Transverse colon (tissue), 4 donors: ENCODE data around the gene MYZAP. TPM values are rescaled to one million over a fixed set of nuclear protein-coding genes. Genes with fewer than 3 reads are reported as not detected.

Experiments
- DNase-seq: peaks from one replicate; pipeline ENCODE4 v3.0.0-alpha.2; 2019
- H3K27ac ChIP-seq, 4 donors: fragments of 200-600 bp; sonication (generic); 2 replicates each; pipeline ENCODE4 v1.5.1; 2016 to 2018; ENCODE audit warnings: inconsistent platforms in 4 of 4
- H3K27me3 ChIP-seq: fragments of 200-600 bp; sonication (generic); 2 replicates; pipeline ENCODE4 v1.5.1; 2017; ENCODE audit warnings: inconsistent platforms
- H3K36me3 ChIP-seq, 4 donors: fragments of 200-600 bp; sonication (generic); 2 replicates each; pipeline ENCODE4 v1.5.1; 2017 to 2019; ENCODE audit warnings: inconsistent platforms in 4 of 4
- H3K4me1 ChIP-seq, 4 donors: fragments of 200-600 bp; sonication (generic); 2 replicates each; pipeline ENCODE4 v1.5.1; 2017 to 2020; ENCODE audit warnings: inconsistent platforms in 4 of 4
- H3K4me3 ChIP-seq, 4 donors: fragments of 200-600 bp; sonication (generic); 1 replicate in 1 of 4; 2 replicates in 3 of 4; pipeline versions ENCODE4 v1.5.1 to v1.6.1; 2017 to 2019; ENCODE audit warnings: inconsistent platforms in 4 of 4
- H3K9me3 ChIP-seq, 2 donors: fragments of 200-600 bp; sonication (generic); 2 replicates each; pipeline ENCODE4 v1.5.1; 2017 to 2019; ENCODE audit warnings: inconsistent platforms in 2 of 2
- CTCF ChIP-seq, 5 experiments: fragments of 200-600 bp in 3 of 5; fragments of 450-650 bp in 2 of 5; sonication (generic) in 3 of 5; IDR thresholded peaks; 1 replicate in 2 of 5; 2 replicates in 3 of 5; pipeline ENCODE4 v1.5.1; 2016 to 2017; ENCODE audit warnings: antibody characterized with exemption in 5 of 5, inconsistent platforms in 3 of 5, mild to moderate bottlenecking in 2 of 5, moderate library complexity in 1 of 5
- EP300 ChIP-seq: sonication (generic); formaldehyde crosslinking; IDR thresholded peaks from one replicate; pipeline ENCODE4 v1.6.1; 2017; ENCODE audit warnings: antibody characterized with exemption, low read depth
- POLR2A ChIP-seq: fragments of 450-650 bp; IDR thresholded peaks from one replicate; pipeline ENCODE4 v1.6.1; 2016; ENCODE audit warnings: antibody characterized with exemption, mild to moderate bottlenecking, moderate library complexity
- POLR2AphosphoS5 ChIP-seq, 3 donors: sonication (generic); formaldehyde crosslinking; IDR thresholded peaks; one replicate each; pipeline ENCODE4 v1.6.1; 2016; ENCODE audit warnings: antibody characterized with exemption in 3 of 3
- WGBS, 2 donors: methylation state at CpG; one replicate each; pipeline ENCODE4 v1.1.5; 2018; ENCODE audit warnings: low coverage in 1 of 2; 5-methylcytosine and 5-hydroxymethylcytosine counted together
- in situ Hi-C, 4 donors: fragments of 200-750 bp; cut with MboI; loops; one replicate each; pipeline versions ENCODE4 v1.15.0 to v1.15.1; 2017; ENCODE audit warnings: low sequenced_read_pairs in 3 of 4, low pct_ligation_motif_present in 1 of 4, low pct_unique_long_range_greater_than_20kb in 1 of 4
- intact Hi-C: fragments of 100-400 bp; cut with DNase I; formaldehyde crosslinking; loops from one replicate; pipeline ENCODE4 v1.15.1; 2023; ENCODE audit warnings: low total_unique reads
- total RNA-seq, 4 donors: library from RNA; depleted of rRNA; stranded (reverse); fragments of >200 nt; gene quantifications; one replicate each; pipeline ENCODE4 v1.1.0, GENCODE V29; 2016

The MYZAP gene
- total RNA-seq, 4 donors from 2014 or later: 1.00 to 24.3 (median 10.7) TPM

- TF ChIP-seq POLR2A: no peak
- TF ChIP-seq POLR2AphosphoS5 (IDR thresholded peaks at IDR 0.05): no peak
- TF ChIP-seq EP300: no peak
- no peak for TF ChIP-seq CTCF (IDR thresholded peaks at IDR 0.05)
- H3K4me3 ChIP-seq: no peak overlapping the region
- H3K27me3 ChIP-seq: no peaks in the 10 kb centered on the region
- no peaks in the 10 kb centered on the region for H3K36me3 ChIP-seq
- H3K4me1 ChIP-seq: no peaks in the 10 kb centered on the region
- in situ Hi-C loops (no loop called here), intact Hi-C loops (no loop called here)
- no peaks in the 10 kb centered on the region for H3K9me3 ChIP-seq
- no peak for DNase-seq
- no peak overlapping the region for H3K27ac ChIP-seq
- 82 to 89% methylated on average over 5 of the region's 5 CpGs for WGBS, 2 donors
These were observed 84.9 kb downstream of the MYZAP start for GRCh38 chr15:57676585-57676984.

- H3K4me1 ChIP-seq: no peaks in the 10 kb centered on the region
- no peaks in the 10 kb centered on the region for H3K27me3 ChIP-seq
- DNase-seq: no peak
- no peaks in the 10 kb centered on the region for H3K9me3 ChIP-seq
- H3K4me3 ChIP-seq: no peak overlapping the region
- WGBS, 2 donors: 81 to 86% methylated on average over 3 of the region's 3 CpGs
- TF ChIP-seq EP300: no peak
- TF ChIP-seq POLR2AphosphoS5 (IDR thresholded peaks at IDR 0.05): no peak
- no peak for TF ChIP-seq CTCF (IDR thresholded peaks at IDR 0.05)
- TF ChIP-seq POLR2A: no peak
- H3K27ac ChIP-seq: no peak overlapping the region
- in situ Hi-C loops (no loop called here), intact Hi-C loops (no loop called here)
- no peaks in the 10 kb centered on the region for H3K36me3 ChIP-seq
These were observed 85.5 kb downstream of the MYZAP start for GRCh38 chr15:57677204-57677603.

- Histone ChIP-seq H3K9me3 (no peaks in the 10 kb centered on the region), H3K4me3 (no peak overlapping the region), H3K4me1 (no peaks in the 10 kb centered on the region), H3K27ac (no peak overlapping the region), H3K36me3 (no peaks in the 10 kb centered on the region), H3K27me3 (no peaks in the 10 kb centered on the region)
- 86 to 100% methylated on average over 1 of the region's 1 CpG for WGBS, 2 donors
- intact Hi-C loops: no loop called here
- TF ChIP-seq POLR2A (no peak), EP300 (no peak), CTCF (IDR thresholded peaks at IDR 0.05) (no peak), POLR2AphosphoS5 (IDR thresholded peaks at IDR 0.05) (no peak)
- in situ Hi-C loops: no loop called here
- no peak for DNase-seq
These were observed 88.3 kb downstream of the MYZAP start for GRCh38 chr15:57680021-57680420.

GRCh38 chr15:57681011-57681410 is 89.3 kb downstream of the MYZAP start:
- TF ChIP-seq EP300: no peak
- no peak for TF ChIP-seq POLR2A
- no peak for TF ChIP-seq POLR2AphosphoS5 (IDR thresholded peaks at IDR 0.05)
- TF ChIP-seq CTCF (IDR thresholded peaks at IDR 0.05): no peak
- no peaks in the 10 kb centered on the region for H3K36me3 ChIP-seq
- no peaks in the 10 kb centered on the region for H3K9me3 ChIP-seq
- no peak for DNase-seq
- H3K27me3 ChIP-seq: no peaks in the 10 kb centered on the region
- H3K4me1 ChIP-seq: no peaks in the 10 kb centered on the region
- in situ Hi-C loops: no loop called here
- H3K4me3 ChIP-seq: no peak overlapping the region
- intact Hi-C loops: no loop called here
- no peak overlapping the region for H3K27ac ChIP-seq
- 86 to 89% methylated on average over 1 of the region's 1 CpG for WGBS, 2 donors
